ENCODE results near the gene IFT74.

Gene IFT74

DNA sequence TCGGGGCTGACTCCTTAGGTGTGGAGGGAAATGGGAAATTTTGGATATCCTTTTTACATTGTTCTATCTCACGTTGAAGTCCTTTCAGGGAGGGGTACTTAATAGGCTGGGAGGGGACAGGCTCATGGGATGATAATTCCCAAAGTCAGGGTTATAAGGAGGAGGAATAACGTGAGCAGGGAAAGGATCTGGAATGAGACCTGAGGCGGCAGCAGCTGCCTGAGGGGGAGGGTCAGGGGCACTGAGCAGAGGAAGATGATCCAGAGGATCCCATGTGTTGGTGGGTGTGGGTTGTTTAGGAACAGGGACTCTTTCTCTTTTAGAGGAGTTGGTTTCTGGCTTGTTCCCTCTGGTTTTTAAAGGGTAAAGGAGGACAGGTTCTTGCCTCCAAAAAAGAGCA, 18.7 kb downstream of the IFT74 start:
- no peak for DNase-seq (ENCODE audit: low read depth in 2 of 2)

DNA sequence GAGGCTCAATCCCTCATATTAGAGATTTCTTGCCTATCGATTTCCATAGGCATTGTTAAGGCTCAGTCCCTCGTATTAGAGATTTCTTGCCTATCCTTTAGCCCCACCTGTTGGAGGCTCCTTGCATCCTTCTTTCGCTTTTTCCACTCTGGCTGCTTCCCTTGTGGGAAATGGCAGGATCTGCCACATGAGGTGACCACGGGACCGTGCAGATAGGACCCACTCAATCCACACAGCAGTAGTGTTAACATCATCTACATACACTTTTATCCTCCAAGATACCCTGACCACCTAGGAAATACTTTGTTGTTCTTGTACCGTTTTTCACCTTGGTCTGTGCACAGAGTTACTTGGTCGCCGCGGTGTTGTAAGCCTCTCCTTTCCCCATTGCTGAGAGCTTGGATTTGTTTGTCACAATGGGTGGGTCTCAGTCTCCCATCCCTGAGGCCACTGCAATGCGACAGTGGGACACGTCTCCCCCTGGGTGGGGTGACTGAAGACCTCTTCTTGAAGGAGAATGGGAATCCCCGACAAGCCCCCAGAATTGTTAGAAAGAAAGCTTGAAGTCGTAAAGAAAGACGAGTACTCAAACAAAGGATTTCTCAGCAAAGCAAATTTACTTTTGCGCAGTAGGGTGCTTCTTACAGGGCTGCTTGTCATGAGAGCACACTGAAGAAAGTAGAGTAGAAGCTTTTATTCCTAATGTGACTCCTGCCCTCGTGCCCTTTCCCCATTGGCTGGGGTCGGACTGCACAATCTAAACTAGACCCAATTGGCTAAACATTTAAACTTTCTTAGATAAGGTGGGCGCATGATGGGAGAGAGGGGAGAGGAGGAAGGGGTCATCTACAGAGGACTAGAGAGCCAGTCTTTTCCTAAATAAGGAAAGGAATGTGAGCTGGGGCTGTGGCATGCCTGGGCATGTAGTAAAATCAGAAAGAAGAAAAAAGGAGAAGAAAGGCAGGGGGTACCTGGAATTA, 19.8 kb downstream of the IFT74 start:
- no peak for DNase-seq (ENCODE audit: low read depth in 2 of 2)

DNA sequence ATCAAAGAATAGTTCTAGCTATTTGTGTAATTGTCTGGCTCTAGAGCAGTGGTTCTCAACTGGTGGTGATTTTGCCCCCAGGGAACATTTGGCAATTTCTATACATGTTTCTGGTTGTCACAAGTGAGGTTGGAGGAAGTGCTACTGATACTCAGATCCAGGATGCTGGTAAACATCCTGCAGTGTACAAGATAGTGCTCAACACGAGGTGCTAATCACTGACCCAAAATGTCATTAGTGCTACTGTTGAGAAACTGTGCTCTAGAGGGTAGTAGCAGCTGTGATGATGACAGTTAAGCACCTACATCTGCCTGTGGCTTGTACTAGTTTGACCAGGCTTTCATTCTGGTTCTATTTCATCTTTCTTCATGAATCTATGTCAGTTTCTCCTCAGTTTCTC, 27.1 kb downstream of the IFT74 start:
- DNase-seq (ENCODE audit: low read depth in 2 of 2), result no peak

DNA sequence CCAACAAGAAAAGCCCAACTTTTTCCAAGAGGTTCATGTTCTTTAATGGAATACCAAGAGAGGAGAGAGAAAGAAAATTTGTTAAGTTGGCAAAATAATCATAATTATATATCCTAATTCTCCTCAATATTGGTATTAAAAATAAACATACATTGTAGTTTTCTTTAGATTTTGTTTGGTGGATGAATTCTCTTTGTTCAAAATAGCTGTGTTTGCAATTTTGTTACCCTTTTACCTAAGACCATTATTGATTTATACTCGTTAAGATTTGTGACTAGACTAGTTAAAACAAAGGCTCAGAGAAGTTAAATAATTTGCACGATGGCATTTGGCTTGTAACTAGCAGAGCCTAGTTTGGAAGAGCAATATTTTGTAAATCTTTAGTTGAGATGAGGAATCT, 39.6 kb downstream of the IFT74 start:
- no peak for DNase-seq (ENCODE audit: low read depth in 2 of 2)

DNA sequence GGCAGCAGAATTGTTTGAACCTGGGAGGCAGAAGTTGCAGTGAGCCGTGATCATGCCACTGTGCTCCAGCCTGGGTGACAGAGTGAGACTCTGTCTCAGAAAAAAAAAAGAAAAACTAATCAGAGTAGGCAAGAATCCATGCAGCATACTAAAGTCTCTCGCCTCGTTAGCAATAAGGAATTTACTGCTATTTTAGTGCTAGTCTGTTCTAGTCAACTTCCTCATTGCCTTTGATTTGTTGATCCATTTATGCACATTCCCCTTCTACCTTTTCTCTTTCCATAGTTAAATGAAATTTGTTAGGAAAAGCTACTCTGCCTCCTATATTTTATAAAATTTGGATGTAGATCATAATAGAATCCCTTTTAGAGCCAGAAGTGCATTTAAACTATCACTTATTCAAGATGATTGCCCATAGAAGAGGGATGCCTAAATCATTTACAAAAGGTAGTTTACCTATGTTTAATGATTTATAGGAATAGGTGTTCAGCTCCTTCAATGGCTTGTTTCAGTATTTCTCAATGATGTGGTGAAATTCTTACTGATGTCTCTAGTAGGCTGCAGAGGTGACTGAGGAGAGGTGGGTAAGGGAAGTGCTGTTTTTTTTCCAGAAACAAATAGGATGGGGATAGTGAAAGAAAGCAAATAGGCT, 47.3 kb downstream of the IFT74 start:
- no peak for DNase-seq (ENCODE audit: low read depth in 2 of 2)

DNA sequence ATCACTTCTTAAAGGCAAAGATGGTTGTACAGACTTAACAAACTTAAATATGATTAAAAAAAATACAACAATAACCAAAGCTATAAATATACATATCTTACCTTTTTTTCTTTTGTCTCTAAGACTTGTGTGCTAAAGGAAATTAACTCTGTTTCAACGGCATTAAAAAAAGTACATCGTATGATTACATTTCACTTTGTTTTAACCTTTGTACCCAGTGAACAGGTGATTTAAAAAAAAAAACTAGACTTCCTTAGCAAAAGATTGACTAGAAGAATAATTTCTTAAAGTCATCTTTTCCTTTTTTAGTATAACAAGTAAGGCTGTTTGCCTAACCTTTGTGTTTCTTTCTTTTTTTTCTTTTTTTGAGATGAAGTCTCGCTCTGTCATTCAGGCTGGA, 49.3 kb downstream of the IFT74 start, which contains the start of gene LRRC19:
LRRC19 (minus strand) TSS at position 182 of the 400 bp plus-strand sequence. CDS start 5,978 bp downstream, outside the sequence.
- DNase-seq (ENCODE audit: low read depth in 2 of 2), result no peak

DNA sequence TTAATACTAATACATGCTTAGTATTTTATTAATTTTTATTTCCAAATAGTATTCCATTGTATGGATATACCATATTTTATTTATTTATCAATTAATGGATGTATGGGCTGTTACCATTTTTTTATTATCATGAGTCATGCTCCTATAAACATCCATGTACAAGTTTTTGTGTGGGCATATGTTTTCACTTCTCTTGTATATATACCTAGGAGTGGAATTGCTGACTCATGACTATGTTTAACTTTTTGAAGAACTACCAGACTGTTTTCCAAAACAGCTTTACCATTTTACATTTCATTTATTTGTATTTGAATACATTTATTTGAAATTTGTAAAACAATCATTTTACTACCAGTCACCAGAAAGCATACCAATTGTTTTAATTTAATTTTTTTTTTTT, 63.4 kb downstream of the IFT74 start:
- DNase-seq (ENCODE audit: low read depth in 2 of 2), result no peak

DNA sequence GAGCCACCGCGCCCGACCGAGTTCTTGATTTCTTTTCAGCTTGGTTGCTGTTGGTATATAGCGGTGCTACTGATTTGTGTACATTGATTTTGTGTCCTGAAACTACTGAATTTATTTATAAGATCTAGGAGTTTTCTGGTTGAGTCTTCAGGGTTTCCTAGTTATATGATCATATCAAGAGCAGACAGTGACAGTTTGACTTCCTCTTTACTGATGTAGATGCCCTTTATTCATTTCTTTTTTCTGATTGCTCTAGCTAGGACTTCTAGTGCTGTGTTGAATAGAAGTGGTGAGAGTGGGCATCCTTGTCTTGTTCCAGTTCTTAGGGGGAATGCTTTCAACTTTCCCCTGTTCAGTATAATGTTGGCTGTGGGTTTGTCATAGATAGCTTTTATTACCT, 66.7 kb downstream of the IFT74 start:
- no peak for DNase-seq (ENCODE audit: low read depth in 2 of 2)

DNA sequence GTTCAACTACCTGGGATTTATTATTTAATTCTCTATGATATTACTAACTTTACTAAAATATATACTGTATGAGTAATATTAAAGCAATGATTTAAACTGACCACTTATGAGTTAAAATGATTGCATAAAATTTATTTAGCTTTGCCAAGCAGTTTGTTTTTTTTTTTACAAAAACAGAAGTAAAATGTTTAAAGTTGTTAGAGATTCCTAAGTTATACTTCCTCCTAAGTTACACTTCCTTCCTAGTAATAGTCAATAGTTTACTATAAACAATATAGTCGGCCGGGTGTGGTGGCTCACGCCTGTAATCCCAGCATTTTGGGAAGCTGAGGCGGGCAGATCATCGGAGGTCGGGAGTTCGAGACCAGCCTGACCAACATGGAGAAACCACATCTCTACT, 73.0 kb downstream of the IFT74 start:
- no peak for DNase-seq (ENCODE audit: low read depth in 2 of 2)

DNA sequence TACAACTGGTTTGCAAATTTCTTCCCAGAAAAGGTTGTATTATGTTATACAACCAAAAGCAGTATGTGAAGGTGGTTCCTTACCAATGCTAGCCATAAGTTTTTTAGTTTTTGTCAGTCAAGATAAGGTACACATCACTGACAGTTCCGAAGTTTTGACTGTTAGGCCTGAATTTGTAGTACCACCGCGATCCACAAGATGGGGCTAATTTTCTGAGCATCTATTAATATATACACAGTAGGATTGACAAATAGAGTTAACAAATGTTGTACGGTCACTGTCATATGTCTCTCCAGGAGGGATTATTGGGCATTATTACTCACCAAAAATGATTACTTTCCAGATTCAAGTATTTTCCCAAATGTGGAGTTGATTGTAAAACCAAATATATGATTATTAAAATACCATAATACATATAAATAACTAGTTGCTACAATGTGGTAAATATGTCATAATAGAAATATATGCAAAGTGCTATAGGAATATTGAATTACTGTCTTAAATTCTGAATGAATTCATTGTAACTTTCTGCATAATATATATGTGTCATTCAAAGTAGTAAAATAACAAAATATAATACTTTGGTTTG, 77.7 kb downstream of the IFT74 start:
- peak; percentile 12 to 39 for DNase-seq (ENCODE audit: low read depth in 2 of 2)

DNA sequence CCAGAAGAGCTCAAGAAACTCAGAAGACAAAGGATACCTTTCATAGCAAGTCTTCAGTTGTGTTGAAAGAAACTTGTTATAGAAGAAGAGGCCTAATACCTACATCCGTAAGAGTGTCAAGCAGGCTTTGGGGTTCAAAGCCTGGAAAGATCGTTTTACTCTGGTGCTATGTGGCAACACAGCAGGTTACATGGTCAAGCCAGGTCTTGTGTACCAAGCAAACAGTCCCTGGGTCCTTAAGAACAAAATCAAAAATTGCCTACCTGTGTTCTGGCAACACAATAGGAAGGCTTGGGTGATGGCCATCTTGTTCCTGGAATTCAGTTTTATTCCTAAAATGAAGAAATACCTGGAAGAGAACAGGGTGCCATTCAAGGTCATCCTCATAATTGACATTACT, 81.3 kb downstream of the IFT74 start:
- no peak for DNase-seq (ENCODE audit: low read depth in 2 of 2)

DNA sequence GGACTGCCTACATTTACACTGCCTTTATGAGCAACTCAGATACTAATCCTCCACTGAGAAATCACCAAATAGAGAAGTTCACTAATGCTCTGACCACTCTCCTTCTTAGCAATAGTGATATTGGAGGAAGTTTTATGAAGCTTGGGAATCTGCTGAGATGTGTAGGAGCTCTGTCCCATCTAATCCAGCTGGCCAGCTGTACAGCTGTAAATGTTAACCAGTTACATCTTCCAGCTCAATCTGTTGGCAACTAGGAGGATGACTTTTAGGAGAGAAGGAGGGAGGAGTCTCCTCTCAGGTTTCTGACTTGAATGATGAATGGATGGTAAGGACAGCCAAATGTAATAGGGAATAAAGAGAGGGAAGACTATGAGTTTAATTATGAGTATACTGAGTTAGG, 85.5 kb downstream of the IFT74 start:
- no peak for DNase-seq (ENCODE audit: low read depth in 2 of 2)

DNA sequence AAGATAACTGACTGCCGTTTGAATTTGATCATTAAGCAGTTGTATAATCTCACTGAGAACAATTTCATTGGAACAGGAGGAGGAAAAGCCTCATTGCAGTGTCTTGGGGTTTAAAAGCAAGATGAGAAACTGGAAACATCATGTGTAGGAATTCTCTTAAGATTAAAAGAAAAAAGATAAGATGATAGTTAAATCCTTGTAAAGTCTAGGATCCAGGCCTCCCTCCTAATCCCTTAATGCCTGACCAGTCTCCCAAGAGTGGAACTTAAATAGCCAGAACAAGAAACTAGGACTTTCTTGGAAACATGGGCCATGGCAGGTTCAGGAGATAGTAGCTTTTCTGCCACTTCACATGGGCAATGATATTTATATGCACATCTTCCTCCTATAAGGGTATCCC, 86.3 kb downstream of the IFT74 start:
- no peak for DNase-seq (ENCODE audit: low read depth in 2 of 2)

DNA sequence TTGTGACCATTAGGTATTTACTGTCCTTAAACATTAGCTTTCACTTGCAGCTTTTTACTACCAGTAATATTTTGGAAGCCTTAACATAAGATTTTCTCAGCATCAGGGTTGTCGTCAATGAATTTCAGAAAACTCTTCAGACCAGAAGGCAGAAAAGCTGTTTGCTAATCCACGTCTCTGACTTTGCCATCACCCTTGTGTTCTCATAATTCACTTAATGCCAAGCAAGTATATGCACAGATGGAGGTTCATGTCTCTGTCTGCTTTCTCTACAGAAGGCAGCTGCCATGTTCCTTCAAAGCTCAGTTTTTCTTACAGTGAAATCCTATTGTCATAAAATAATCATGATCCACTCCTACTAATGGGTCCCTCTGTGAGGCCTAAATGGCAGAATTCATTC, 87.0 kb downstream of the IFT74 start:
- no peak for DNase-seq (ENCODE audit: low read depth in 2 of 2)

DNA sequence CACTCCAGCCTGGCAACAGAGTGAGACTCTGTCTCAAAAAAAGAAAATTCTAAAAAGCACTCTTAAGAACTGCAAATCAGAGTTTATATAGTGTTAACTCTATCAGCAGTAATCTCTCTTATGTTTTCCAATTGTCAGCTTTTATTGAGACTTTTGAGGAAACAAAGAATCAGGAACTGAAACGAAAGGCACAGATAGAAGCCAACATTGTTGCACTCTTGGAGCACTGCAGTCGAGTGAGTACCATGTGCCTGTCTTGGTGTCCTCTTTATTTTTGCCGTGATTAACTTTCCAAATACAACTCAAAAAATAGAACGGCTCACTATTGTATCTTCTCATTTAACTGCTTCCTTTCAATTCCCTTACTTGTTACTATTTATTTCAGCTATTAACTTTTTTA, 90.9 kb downstream of the IFT74 start:
- no peak for DNase-seq (ENCODE audit: low read depth in 2 of 2)

DNA sequence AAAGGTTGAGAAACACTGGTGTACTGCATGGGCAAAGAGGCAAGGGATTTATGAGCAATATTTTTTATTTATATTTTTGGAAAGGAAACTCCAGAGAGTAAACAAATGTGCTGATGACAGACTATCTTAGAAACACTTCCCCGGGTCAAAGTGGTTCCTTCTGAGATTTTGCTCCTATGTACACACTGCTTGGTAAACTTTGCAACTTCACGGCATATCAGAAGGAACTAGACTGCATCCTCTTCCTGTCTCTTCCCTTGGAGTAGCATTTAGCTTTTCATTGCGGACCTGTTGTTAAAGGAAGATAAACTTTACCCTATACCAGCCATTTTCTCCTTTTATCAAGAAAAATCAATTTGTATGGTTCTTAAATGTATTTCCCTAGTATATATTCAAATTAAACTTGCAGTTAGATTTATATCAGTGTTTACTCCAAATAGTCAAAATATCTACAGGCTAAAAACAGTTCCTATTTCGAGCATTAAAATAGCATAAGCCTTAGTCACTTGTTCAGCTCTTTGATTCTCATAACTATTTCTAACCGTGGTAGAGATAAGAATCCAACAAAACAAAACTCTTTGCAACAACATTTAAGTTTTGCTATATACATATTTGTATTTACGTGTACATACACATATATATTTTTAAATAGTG, 97.3 kb downstream of the IFT74 start:
- no peak for DNase-seq (ENCODE audit: low read depth in 2 of 2)

DNA sequence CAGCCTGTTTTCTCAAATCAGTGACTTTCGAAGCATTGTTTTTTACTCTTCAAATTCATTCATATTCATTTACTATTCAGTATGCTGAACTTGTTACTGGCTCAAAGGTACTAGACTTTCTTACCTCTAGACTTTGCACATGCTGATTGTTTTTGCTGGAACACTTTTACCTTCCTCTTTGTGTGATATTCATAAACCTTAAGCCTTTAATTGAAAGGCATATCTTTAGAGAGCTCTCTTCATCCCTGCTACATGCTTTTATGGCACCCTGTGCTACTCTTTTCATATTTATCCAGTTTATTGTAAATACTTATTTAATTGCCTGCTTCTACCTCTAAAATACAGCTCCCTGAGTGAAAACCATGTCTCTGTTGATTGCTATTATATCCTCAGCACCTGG, 97.9 kb downstream of the IFT74 start:
- DNase-seq (ENCODE audit: low read depth in 2 of 2), result no peak

DNA sequence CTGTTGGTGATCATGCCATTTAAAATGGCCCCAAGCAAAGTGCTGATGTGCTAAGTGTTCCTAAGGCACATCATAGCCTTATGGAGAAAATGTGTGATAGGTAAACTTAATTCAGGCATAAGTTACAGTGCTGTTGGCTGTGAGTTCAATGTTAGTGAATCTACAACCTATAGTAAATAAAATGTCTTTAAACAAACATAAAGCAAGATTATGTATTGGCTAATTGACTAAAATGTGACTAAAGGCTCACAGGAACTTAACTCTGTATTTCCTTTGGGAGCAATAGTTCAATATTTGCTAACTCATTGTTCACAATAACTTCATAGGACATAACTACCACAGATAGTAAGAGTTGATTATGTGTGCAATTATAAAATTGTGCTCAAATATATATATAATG, 98.6 kb downstream of the IFT74 start:
- no peak for DNase-seq (ENCODE audit: low read depth in 2 of 2)

DNA sequence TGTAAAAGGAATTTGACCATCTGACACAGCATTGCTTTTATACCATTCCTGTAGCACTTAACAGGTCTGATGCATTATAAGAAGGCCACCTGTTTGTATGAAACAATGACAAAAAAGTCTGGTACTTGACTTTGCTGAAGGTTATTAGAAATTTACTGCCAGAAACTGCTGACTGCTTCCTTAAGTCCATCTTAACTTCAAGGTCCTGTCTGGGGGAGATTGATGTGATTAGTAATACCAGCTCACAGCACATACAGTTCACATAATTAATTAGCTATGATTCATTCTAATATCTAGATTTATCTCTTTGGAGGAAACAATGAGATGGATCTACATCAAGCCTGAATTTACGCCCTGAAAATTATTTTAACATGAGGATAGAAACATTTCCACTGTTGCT, 103.2 kb downstream of the IFT74 start:
- no peak for DNase-seq (ENCODE audit: low read depth in 2 of 2)

DNA sequence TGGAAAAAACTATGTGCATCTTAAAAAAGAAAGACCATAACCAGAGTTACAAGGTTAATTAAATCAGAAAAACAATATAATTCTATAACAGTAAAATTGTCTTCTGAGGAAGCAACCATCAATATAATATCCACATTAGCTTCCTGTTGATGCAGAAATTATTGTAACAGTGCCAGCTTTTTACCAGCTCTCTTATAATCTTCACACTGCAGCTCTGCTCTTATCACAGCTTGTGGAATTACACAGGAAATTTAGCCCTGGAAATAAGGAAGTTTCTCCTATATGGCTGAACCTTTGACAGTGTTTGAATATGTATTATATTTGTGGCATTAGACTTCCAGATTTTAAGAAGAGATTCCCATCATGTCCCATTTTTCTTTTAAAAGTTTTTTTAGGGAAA, 103.7 kb downstream of the IFT74 start:
- DNase-seq (ENCODE audit: low read depth in 2 of 2), result no peak

DNA sequence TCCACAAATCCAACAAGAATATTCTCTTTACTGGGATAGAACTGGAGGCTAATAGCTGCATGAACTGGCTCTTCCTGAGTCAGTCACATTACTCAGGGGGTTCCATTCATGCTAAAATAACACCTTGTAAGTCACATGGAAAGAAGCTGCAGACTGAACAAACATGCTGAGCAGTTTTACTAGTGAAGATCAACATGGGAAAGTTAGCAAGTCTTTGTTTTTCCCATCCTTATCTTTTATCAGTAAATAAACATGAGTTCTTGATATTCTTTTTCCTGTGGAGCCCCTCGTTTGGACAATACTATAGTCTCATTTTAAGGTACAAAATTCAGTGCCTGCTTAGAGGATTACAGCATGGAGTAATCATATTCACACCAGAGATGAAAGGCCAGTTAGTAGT, 109.1 kb downstream of the IFT74 start:
- DNase-seq (ENCODE audit: low read depth in 2 of 2), result no peak

Measured in stimulated activated CD8-positive, alpha-beta memory T cell treated with anti-CD3 and anti-CD28 coated beads, Interleukin-2, amount 100 ng/mL, for 48 hours (primary cell).